ENCODE results near the gene KRT16.
"Not testable (repeated sequence)": the region's sequence is repeated elsewhere in the genome, so short reads cannot be mapped to it uniquely, and the experiment has no call there.

The KRT16 gene

GRCh38 chr17:41583137-41584127, 29.1 kb downstream of the KRT16 start:
- DNase-seq (ENCODE audit: low spot score) = no peak

- not testable (repeated sequence) for DNase-seq (ENCODE audit: low spot score)
Measured at GRCh38 chr17:41582061-41582968, 30.3 kb downstream of the KRT16 start.

GRCh38 chr17:41581366-41582060, 31.1 kb downstream of the KRT16 start:
- no peak for DNase-seq (ENCODE audit: low spot score)

GRCh38 chr17:41580687-41581365, 31.7 kb downstream of the KRT16 start:
- DNase-seq (ENCODE audit: low spot score) = no peak

- no peak for DNase-seq (ENCODE audit: low spot score)
Measured at GRCh38 chr17:41580244-41580575, 32.4 kb downstream of the KRT16 start.

GRCh38 chr17:41579484-41580243, 32.9 kb downstream of the KRT16 start:
- peak; percentile 67 for DNase-seq (ENCODE audit: low spot score)

- no peak for DNase-seq (ENCODE audit: low spot score)
Measured at GRCh38 chr17:41578971-41579370, 33.6 kb downstream of the KRT16 start.

GRCh38 chr17:41578538-41578937, 34.0 kb downstream of the KRT16 start:
- no peak for DNase-seq (ENCODE audit: low spot score)

GRCh38 chr17:41576740-41577139, 35.8 kb downstream of the KRT16 start:
- DNase-seq (ENCODE audit: low spot score) = not testable (repeated sequence)

- DNase-seq (ENCODE audit: low spot score) = no peak
Measured at GRCh38 chr17:41575336-41575735, 37.2 kb downstream of the KRT16 start.

GRCh38 chr17:41571561-41572434, 40.8 kb downstream of the KRT16 start, which contains the start of gene KRT9:
TSS of gene KRT9 (minus strand) at chr17:41572059. CDS start at chr17:41571992, 67 bp downstream.
- no peak for DNase-seq (ENCODE audit: low spot score)

- no peak for DNase-seq (ENCODE audit: low spot score)
Measured at GRCh38 chr17:41567317-41567716, 45.2 kb downstream of the KRT16 start.

- no peak for DNase-seq (ENCODE audit: low spot score)
Measured at GRCh38 chr17:41565338-41565737, 47.2 kb downstream of the KRT16 start.

GRCh38 chr17:41563607-41564170, 48.9 kb downstream of the KRT16 start:
- DNase-seq (ENCODE audit: low spot score) = no peak

- no peak for DNase-seq (ENCODE audit: low spot score)
Measured at GRCh38 chr17:41561554-41561953, 51.0 kb downstream of the KRT16 start.

All from pons (tissue), 1 donor.